ENCODE data around the gene FBXW4.

GRCh38 chr10:101601541-101601940 lies 93.4 kb downstream of the FBXW4 start:
- TF ChIP-seq FOXK2 (IDR thresholded peaks at IDR 0.05) = no peak
- no peak for TF ChIP-seq ZNF384 (IDR thresholded peaks at IDR 0.05)
- TF ChIP-seq SP1 (IDR thresholded peaks at IDR 0.05) = no peak
- no peak for TF ChIP-seq TARDBP (IDR thresholded peaks at IDR 0.05)

All from HEK293T (cell line).